WTC11 (cell line): ENCODE results near the gene SLC45A1.

Experiments used
- FOXJ3 ChIP-seq: sonication (generic); formaldehyde crosslinking; IDR thresholded peaks from 2 replicates; pipeline ENCODE4 v1.9.0; 2021; ENCODE audit warnings: missing genetic modification reagents, mild to moderate bottlenecking, borderline replicate concordance
- GABPB1 ChIP-seq: sonication (generic); formaldehyde crosslinking; IDR thresholded peaks from 2 replicates; pipeline ENCODE4 v1.8.1; 2023; ENCODE audit warnings: mild to moderate bottlenecking, missing genetic modification reagents
- NR2C2 ChIP-seq: sonication (generic); formaldehyde crosslinking; IDR thresholded peaks from 2 replicates; pipeline ENCODE4 v1.8.0; 2022; ENCODE audit warnings: mild to moderate bottlenecking, missing genetic modification reagents
- TCF7 ChIP-seq: sonication (generic); formaldehyde crosslinking; IDR thresholded peaks from 2 replicates; pipeline ENCODE4 v1.8.0; 2022; ENCODE audit warnings: mild to moderate bottlenecking, low read depth, missing genetic modification reagents, moderate library complexity
- TEAD4 ChIP-seq: sonication (generic); formaldehyde crosslinking; IDR thresholded peaks from 2 replicates; pipeline ENCODE4 v1.8.0; 2022; ENCODE audit warnings: mild to moderate bottlenecking, missing genetic modification reagents
- TF ChIP-seq, protein P1 (sequence below): fragments of 200-600 bp; IDR thresholded peaks from 2 replicates; pipeline ENCODE4 v1.8.0; 2022; ENCODE audit warnings: antibody characterized with exemption
- TF ChIP-seq, protein P2 (sequence below): sonication (generic); formaldehyde crosslinking; IDR thresholded peaks from 2 replicates; pipeline ENCODE4 v1.8.1; 2023; ENCODE audit warnings: mild to moderate bottlenecking, missing genetic modification reagents
- TF ChIP-seq, protein P3 (sequence below): sonication (generic); formaldehyde crosslinking; IDR thresholded peaks from 2 replicates; pipeline ENCODE4 v1.8.0; 2022; ENCODE audit warnings: mild to moderate bottlenecking, missing genetic modification reagents
- TF ChIP-seq, protein P4 (sequence below): sonication (generic); formaldehyde crosslinking; IDR thresholded peaks from 2 replicates; pipeline ENCODE4 v1.8.1; 2023; ENCODE audit warnings: mild to moderate bottlenecking, missing genetic modification reagents
- TF ChIP-seq, protein P5 (sequence below): sonication (generic); formaldehyde crosslinking; IDR thresholded peaks from 2 replicates; pipeline ENCODE4 v1.8.1; 2022; ENCODE audit warnings: missing genetic modification reagents, borderline replicate concordance
- TF ChIP-seq, protein P6 (sequence below): sonication (generic); formaldehyde crosslinking; IDR thresholded peaks from 2 replicates; pipeline ENCODE4 v1.8.1; 2023; ENCODE audit warnings: mild to moderate bottlenecking, missing genetic modification reagents, moderate library complexity
- TF ChIP-seq, protein P7 (sequence below): sonication (generic); formaldehyde crosslinking; IDR thresholded peaks from 2 replicates; pipeline ENCODE4 v1.8.0; 2022; ENCODE audit warnings: missing genetic modification reagents
- TF ChIP-seq, protein P8 (sequence below): sonication (generic); formaldehyde crosslinking; IDR thresholded peaks from 2 replicates; pipeline ENCODE4 v1.8.1; 2022; ENCODE audit warnings: low read depth, missing genetic modification reagents, borderline replicate concordance

DNA sequence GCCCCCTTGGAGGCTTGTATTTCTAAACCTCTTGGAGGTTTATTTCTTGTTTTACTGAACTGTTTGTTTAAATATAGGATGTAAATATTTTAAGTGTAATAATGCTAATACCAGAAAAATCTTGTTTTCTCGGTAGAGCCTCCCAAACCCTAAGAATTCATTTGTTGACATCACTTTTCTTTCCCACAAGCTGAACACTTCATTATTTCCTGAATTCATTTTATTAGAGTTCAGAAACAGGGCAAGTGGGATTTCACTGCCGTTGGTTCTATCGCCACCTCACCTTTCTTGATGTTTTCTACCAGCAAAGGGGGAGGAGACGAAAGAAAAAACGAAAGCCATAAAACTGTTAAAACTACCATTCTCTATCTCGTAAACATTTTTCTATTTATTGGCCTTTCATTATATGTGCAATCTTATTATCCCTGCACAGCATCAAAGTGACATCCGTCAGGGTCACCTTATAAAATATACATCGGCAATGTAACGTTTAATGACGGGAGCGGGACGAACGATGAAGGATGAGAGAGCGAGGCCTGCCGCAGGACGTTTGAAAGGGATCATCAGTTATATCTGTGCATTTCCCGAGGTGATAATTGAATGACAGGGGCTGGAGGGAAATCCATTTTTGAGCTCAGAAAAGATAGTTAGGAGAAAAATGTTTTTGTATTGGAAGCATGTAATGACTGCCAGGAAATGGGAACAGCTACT is 59.5 kb downstream of the SLC45A1 start:
- no peak for TF ChIP-seq FOXJ3 (CRISPR knock-in tag)
- no peak for TF ChIP-seq TCF7 (CRISPR knock-in tag)
- TF ChIP-seq, protein P1, sequence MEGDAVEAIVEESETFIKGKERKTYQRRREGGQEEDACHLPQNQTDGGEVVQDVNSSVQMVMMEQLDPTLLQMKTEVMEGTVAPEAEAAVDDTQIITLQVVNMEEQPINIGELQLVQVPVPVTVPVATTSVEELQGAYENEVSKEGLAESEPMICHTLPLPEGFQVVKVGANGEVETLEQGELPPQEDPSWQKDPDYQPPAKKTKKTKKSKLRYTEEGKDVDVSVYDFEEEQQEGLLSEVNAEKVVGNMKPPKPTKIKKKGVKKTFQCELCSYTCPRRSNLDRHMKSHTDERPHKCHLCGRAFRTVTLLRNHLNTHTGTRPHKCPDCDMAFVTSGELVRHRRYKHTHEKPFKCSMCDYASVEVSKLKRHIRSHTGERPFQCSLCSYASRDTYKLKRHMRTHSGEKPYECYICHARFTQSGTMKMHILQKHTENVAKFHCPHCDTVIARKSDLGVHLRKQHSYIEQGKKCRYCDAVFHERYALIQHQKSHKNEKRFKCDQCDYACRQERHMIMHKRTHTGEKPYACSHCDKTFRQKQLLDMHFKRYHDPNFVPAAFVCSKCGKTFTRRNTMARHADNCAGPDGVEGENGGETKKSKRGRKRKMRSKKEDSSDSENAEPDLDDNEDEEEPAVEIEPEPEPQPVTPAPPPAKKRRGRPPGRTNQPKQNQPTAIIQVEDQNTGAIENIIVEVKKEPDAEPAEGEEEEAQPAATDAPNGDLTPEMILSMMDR: no peak
- TF ChIP-seq, protein P2, sequence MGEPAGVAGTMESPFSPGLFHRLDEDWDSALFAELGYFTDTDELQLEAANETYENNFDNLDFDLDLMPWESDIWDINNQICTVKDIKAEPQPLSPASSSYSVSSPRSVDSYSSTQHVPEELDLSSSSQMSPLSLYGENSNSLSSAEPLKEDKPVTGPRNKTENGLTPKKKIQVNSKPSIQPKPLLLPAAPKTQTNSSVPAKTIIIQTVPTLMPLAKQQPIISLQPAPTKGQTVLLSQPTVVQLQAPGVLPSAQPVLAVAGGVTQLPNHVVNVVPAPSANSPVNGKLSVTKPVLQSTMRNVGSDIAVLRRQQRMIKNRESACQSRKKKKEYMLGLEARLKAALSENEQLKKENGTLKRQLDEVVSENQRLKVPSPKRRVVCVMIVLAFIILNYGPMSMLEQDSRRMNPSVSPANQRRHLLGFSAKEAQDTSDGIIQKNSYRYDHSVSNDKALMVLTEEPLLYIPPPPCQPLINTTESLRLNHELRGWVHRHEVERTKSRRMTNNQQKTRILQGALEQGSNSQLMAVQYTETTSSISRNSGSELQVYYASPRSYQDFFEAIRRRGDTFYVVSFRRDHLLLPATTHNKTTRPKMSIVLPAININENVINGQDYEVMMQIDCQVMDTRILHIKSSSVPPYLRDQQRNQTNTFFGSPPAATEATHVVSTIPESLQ (CRISPR knock-in tag): no peak
- TF ChIP-seq, protein P3, sequence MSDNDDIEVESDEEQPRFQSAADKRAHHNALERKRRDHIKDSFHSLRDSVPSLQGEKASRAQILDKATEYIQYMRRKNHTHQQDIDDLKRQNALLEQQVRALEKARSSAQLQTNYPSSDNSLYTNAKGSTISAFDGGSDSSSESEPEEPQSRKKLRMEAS (CRISPR knock-in tag): no peak
- TF ChIP-seq, protein P4, sequence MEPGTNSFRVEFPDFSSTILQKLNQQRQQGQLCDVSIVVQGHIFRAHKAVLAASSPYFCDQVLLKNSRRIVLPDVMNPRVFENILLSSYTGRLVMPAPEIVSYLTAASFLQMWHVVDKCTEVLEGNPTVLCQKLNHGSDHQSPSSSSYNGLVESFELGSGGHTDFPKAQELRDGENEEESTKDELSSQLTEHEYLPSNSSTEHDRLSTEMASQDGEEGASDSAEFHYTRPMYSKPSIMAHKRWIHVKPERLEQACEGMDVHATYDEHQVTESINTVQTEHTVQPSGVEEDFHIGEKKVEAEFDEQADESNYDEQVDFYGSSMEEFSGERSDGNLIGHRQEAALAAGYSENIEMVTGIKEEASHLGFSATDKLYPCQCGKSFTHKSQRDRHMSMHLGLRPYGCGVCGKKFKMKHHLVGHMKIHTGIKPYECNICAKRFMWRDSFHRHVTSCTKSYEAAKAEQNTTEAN (CRISPR knock-in tag): no peak
- TF ChIP-seq, protein P5, sequence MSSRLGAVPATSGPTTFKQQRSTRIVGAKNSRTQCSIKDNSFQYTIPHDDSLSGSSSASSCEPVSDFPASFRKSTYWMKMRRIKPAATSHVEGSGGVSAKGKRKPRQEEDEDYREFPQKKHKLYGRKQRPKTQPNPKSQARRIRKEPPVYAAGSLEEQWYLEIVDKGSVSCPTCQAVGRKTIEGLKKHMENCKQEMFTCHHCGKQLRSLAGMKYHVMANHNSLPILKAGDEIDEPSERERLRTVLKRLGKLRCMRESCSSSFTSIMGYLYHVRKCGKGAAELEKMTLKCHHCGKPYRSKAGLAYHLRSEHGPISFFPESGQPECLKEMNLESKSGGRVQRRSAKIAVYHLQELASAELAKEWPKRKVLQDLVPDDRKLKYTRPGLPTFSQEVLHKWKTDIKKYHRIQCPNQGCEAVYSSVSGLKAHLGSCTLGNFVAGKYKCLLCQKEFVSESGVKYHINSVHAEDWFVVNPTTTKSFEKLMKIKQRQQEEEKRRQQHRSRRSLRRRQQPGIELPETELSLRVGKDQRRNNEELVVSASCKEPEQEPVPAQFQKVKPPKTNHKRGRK (CRISPR knock-in tag): no peak
- no peak for TF ChIP-seq TEAD4 (CRISPR knock-in tag)
- TF ChIP-seq NR2C2 (CRISPR knock-in tag): no peak
- TF ChIP-seq, protein P6, sequence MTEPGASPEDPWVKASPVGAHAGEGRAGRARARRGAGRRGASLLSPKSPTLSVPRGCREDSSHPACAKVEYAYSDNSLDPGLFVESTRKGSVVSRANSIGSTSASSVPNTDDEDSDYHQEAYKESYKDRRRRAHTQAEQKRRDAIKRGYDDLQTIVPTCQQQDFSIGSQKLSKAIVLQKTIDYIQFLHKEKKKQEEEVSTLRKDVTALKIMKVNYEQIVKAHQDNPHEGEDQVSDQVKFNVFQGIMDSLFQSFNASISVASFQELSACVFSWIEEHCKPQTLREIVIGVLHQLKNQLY (CRISPR knock-in tag): no peak
- TF ChIP-seq, protein P7, sequence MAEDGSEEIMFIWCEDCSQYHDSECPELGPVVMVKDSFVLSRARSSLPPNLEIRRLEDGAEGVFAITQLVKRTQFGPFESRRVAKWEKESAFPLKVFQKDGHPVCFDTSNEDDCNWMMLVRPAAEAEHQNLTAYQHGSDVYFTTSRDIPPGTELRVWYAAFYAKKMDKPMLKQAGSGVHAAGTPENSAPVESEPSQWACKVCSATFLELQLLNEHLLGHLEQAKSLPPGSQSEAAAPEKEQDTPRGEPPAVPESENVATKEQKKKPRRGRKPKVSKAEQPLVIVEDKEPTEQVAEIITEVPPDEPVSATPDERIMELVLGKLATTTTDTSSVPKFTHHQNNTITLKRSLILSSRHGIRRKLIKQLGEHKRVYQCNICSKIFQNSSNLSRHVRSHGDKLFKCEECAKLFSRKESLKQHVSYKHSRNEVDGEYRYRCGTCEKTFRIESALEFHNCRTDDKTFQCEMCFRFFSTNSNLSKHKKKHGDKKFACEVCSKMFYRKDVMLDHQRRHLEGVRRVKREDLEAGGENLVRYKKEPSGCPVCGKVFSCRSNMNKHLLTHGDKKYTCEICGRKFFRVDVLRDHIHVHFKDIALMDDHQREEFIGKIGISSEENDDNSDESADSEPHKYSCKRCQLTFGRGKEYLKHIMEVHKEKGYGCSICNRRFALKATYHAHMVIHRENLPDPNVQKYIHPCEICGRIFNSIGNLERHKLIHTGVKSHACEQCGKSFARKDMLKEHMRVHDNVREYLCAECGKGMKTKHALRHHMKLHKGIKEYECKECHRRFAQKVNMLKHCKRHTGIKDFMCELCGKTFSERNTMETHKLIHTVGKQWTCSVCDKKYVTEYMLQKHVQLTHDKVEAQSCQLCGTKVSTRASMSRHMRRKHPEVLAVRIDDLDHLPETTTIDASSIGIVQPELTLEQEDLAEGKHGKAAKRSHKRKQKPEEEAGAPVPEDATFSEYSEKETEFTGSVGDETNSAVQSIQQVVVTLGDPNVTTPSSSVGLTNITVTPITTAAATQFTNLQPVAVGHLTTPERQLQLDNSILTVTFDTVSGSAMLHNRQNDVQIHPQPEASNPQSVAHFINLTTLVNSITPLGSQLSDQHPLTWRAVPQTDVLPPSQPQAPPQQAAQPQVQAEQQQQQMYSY (CRISPR knock-in tag): no peak
- TF ChIP-seq, protein P8, sequence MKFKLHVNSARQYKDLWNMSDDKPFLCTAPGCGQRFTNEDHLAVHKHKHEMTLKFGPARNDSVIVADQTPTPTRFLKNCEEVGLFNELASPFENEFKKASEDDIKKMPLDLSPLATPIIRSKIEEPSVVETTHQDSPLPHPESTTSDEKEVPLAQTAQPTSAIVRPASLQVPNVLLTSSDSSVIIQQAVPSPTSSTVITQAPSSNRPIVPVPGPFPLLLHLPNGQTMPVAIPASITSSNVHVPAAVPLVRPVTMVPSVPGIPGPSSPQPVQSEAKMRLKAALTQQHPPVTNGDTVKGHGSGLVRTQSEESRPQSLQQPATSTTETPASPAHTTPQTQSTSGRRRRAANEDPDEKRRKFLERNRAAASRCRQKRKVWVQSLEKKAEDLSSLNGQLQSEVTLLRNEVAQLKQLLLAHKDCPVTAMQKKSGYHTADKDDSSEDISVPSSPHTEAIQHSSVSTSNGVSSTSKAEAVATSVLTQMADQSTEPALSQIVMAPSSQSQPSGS (CRISPR knock-in tag): no peak
- no peak for TF ChIP-seq GABPB1 (CRISPR knock-in tag)
